Fibroblast of lung (primary cell): ENCODE data around the gene GPR84. TPM values are rescaled to one million over a fixed set of nuclear protein-coding genes. Genes with fewer than 3 reads are reported as not detected.

Experiments
- DNase-seq, 2 donors: peaks; one replicate each; pipeline versions ENCODE4 v3.0.0 to v3.0.0-alpha.2; 2010; ENCODE audit warnings: low read depth in 2 of 2
- H2AFZ ChIP-seq: 2 replicates; pipeline ENCODE4 v1.5.1; 2012; ENCODE audit warnings: low read length, control low read depth, inconsistent platforms
- H3K27ac ChIP-seq: 2 replicates; pipeline ENCODE4 v1.5.1; 2011; ENCODE audit warnings: low read length, control low read depth; ENCODE audit not compliant: insufficient read depth
- H3K27me3 ChIP-seq: 2 replicates; pipeline ENCODE4 v1.5.1; 2011; ENCODE audit warnings: mild to moderate bottlenecking, low read length; ENCODE audit not compliant: control insufficient read depth, insufficient read depth
- H3K36me3 ChIP-seq: 2 replicates; pipeline ENCODE4 v1.5.1; 2011; ENCODE audit warnings: low read length; ENCODE audit not compliant: control insufficient read depth, insufficient read depth
- H3K4me1 ChIP-seq: 2 replicates; pipeline ENCODE4 v1.5.1; 2011; ENCODE audit warnings: low read length; ENCODE audit not compliant: control insufficient read depth, insufficient read depth; ENCODE audit errors: extremely low read depth
- H3K4me2 ChIP-seq: 2 replicates; pipeline ENCODE4 v1.5.1; 2011; ENCODE audit warnings: low read length, control low read depth; ENCODE audit not compliant: insufficient read depth; ENCODE audit errors: extremely low read depth
- H3K4me3 ChIP-seq, 4 experiments: fragments of 200-600 bp in 1 of 4; sonication (generic) in 1 of 4; replicated peaks in 1 of 4; 2 replicates each; pipeline ENCODE4 v1.5.1; 2011 to 2016; ENCODE audit warnings: low read length in 4 of 4, low read depth in 3 of 4, mild to moderate bottlenecking in 3 of 4, control low read depth in 2 of 4, inconsistent platforms in 1 of 4, mixed read lengths in 1 of 4; ENCODE audit not compliant: insufficient read depth in 1 of 4; ENCODE audit errors: control extremely low read depth in 1 of 4
- H3K79me2 ChIP-seq: 2 replicates; pipeline ENCODE4 v1.5.1; 2012; ENCODE audit warnings: mild to moderate bottlenecking, low read length, inconsistent platforms; ENCODE audit not compliant: control insufficient read depth, insufficient read depth
- H3K9ac ChIP-seq: 2 replicates; pipeline ENCODE4 v1.5.1; 2011; ENCODE audit warnings: mild to moderate bottlenecking, low read length, control low read depth; ENCODE audit not compliant: insufficient read depth
- H3K9me3 ChIP-seq: 2 replicates; pipeline ENCODE4 v1.5.1; 2012; ENCODE audit warnings: low read depth, low read length; ENCODE audit not compliant: control insufficient read depth, insufficient read depth
- H4K20me1 ChIP-seq: 2 replicates; pipeline ENCODE4 v1.5.1; 2011; ENCODE audit warnings: low read length; ENCODE audit not compliant: control insufficient read depth, insufficient read depth; ENCODE audit errors: extremely low read depth
- EZH2 ChIP-seq: IDR thresholded peaks from 2 replicates; pipeline ENCODE4 v1.5.1; 2012; ENCODE audit warnings: low read length, control low read depth, mild to moderate bottlenecking; ENCODE audit errors: missing control alignments
- polyA plus RNA-seq, 2 donors: library from polyadenylated mRNA; depleted of rRNA in 1 of 2; stranded (reverse) in 1 of 2; unstranded in 1 of 2; fragments of >200 nt; gene quantifications; 2 replicates each; pipeline ENCODE4 v1.2.1, GENCODE V29; 2011 to 2012; ENCODE audit warnings: missing spikeins in 1 of 2
- total RNA-seq: library from RNA; depleted of rRNA; stranded (reverse); fragments of >200 nt; gene quantifications from 2 replicates; pipeline ENCODE4 v1.2.1, GENCODE V29; 2014
- TF ChIP-seq, protein P1 (sequence below), 2 donors: IDR thresholded peaks in 1 of 2; conservative IDR thresholded peaks in 1 of 2; 1 replicate in 1 of 2; 2 replicates in 1 of 2; pipeline ENCODE4 v1.5.1; 2011 to 2012; ENCODE audit warnings: low read length in 2 of 2, control low read depth in 1 of 2, inconsistent platforms in 1 of 2, low read depth in 1 of 2, mild to moderate bottlenecking in 1 of 2

GPR84 gene
- total and polyA plus RNA-seq, 2 donors (not counting 1 experiment from before 2014, with no cell fraction given) = 0.03 TPM; not detected in 1

DNA sequence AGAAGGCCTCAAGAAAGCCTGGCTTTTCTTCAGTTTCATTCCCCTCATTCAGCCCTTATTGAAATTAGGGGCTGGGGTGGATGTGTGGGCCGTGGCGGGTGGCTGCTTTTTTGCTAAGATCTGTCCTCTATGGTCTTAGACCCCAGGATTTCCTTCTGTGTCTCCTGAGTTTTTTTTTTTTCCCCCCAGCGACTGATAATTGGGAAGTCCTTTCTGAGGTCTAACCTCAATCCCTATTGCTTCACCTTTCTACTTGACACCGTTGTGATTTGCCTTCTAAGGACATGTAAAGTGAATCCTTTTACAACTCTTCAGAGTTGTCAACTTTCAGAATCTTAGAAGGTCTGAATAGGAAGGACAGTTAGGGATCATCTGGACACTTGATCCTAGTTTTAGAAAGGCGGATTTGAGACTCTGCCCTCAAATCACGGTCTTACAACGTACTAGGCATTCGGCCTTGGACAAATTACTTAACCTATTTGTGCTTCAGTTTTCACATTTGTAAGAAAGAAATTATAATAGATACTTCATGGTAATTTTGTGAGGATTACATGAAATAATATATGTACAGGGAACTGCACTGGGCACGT lies 4.4 kb downstream of the GPR84 start:
- Histone ChIP-seq H2AFZ (peak overlapping the region; percentile 73), H3K4me2 (peak overlapping the region; percentile 99), H3K79me2 (no peaks in the 10 kb centered on the region), H3K36me3 (no peaks in the 10 kb centered on the region), H3K9ac (peak overlapping the region; percentile 56), H3K4me3 (peak overlapping the region in 3 of 4 experiments; percentile 27 to 56 (median 54)), H4K20me1 (no peaks in the 10 kb centered on the region), H3K27ac (peak overlapping the region; percentile 91), H3K27me3 (no peaks in the 10 kb centered on the region), H3K9me3 (no peaks in the 10 kb centered on the region), H3K4me1 (peaks cover 15% of the 10 kb centered on the region)
- DNase-seq = no peak
- TF ChIP-seq EZH2 = no peak
- TF ChIP-seq, protein P1, sequence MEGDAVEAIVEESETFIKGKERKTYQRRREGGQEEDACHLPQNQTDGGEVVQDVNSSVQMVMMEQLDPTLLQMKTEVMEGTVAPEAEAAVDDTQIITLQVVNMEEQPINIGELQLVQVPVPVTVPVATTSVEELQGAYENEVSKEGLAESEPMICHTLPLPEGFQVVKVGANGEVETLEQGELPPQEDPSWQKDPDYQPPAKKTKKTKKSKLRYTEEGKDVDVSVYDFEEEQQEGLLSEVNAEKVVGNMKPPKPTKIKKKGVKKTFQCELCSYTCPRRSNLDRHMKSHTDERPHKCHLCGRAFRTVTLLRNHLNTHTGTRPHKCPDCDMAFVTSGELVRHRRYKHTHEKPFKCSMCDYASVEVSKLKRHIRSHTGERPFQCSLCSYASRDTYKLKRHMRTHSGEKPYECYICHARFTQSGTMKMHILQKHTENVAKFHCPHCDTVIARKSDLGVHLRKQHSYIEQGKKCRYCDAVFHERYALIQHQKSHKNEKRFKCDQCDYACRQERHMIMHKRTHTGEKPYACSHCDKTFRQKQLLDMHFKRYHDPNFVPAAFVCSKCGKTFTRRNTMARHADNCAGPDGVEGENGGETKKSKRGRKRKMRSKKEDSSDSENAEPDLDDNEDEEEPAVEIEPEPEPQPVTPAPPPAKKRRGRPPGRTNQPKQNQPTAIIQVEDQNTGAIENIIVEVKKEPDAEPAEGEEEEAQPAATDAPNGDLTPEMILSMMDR (conservative IDR thresholded peaks at IDR 0.05 in 1 of 2, IDR thresholded peaks at IDR 0.05 in 1 of 2; ENCODE audit: low read depth in 1 of 2, low read length in 2 of 2) = no peak

DNA sequence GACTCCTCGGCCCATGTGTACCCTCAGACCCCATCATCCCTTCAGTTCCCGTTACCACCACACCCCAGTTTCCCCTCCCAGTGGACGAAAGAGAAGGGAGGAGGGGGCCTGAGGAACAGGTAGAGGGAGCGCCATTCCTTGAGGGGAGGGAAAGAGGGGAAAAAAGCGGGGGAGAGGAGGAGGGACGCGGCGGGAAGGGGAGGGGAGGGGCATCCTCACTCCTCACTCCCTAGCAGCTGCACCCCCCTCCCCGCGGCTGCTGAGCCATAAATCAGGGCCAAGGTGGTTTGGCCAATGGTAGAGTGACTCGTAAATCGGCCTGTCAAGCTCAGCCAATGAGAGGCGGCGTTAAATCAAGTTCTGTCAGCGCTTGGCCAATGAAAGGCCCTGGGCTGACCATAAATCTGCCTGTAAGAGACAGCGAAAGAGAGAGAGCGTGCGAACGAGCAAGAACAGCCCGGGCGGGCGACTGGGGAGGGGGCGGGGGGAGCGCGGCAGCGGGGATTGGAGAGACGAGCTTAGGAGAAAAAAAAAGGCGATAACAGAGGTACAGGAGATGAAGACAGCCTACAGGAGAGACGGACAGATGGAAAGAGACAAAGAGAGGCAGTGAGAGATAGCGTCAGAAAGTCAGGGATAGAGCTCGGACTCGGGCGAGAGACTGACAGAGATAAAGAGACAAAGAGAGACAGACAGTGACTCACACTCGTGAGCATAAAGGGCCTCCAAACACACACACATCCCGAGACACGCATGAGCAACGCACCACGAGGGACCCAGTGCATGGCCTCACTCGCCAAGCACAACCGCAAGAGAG lies 5.1 kb downstream of the GPR84 start:
- Histone ChIP-seq H3K9ac (peak overlapping the region; percentile 82), H3K27me3 (no peaks in the 10 kb centered on the region), H3K79me2 (no peaks in the 10 kb centered on the region), H3K27ac (peak overlapping the region; percentile 91), H4K20me1 (no peaks in the 10 kb centered on the region), H3K4me3 (peak overlapping the region; percentile 54 to 68 (median 66)), H3K9me3 (no peaks in the 10 kb centered on the region), H3K36me3 (no peaks in the 10 kb centered on the region), H3K4me1 (peaks cover 15% of the 10 kb centered on the region), H3K4me2 (peak overlapping the region; percentile 99), H2AFZ (peak overlapping the region; percentile 82)
- no peak for TF ChIP-seq EZH2
- TF ChIP-seq, protein P1 (conservative IDR thresholded peaks at IDR 0.05 in 1 of 2, IDR thresholded peaks at IDR 0.05 in 1 of 2; ENCODE audit: low read depth in 1 of 2, low read length in 2 of 2) = no peak
- DNase-seq = peak; percentile 100

DNA sequence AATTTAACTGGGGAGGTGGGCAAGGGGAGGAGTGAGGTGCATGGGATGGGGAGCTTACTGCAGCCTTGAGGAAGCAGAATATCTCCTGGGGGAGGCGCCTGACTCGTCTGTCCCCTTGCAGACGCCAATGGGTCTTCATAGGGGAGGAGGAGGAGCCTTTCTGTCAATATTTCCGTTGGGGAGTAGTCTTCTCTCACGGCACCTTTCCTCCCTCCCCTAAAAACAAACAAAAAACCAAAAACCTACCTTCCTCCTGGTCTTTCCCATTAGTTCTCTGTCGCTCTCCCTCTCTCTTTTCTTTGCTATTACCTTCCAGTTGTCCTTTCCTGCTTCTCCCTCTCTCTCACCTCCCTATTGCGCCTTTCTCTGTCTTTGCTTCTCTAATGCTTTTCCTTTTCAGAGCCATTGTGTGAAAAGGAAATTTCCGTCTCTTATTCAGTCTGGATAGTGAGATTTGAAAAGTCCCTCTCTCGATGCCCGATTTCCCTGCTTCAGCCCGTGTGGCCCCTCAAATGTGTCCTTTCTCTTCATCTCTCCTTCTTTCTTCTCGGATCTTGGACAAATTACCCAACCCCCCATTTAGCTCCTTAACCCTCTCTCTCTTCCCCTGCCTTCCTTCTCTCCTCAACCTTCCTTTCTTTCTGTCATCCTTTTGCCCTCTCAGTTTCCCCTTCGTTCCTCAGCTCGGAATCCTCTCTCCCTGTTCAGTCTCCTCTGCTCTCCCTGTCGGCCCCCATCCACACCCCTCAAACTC lies 5.9 kb downstream of the GPR84 start:
- TF ChIP-seq, protein P1 (conservative IDR thresholded peaks at IDR 0.05 in 1 of 2, IDR thresholded peaks at IDR 0.05 in 1 of 2; ENCODE audit: low read depth in 1 of 2, low read length in 2 of 2) = no peak
- TF ChIP-seq EZH2 = no peak
- peak overlapping the region; percentile 54 to 68 (median 66) for H3K4me3 ChIP-seq
- H3K27me3 ChIP-seq = no peaks in the 10 kb centered on the region
- H3K79me2 ChIP-seq = no peaks in the 10 kb centered on the region
- peak overlapping the region; percentile 99 for H3K4me2 ChIP-seq
- no peaks in the 10 kb centered on the region for H4K20me1 ChIP-seq
- H2AFZ ChIP-seq = peak overlapping the region; percentile 82
- peak overlapping the region; percentile 91 for H3K27ac ChIP-seq
- no peaks in the 10 kb centered on the region for H3K9me3 ChIP-seq
- H3K9ac ChIP-seq = peak overlapping the region; percentile 82
- peaks cover 19% of the 10 kb centered on the region for H3K4me1 ChIP-seq
- H3K36me3 ChIP-seq = no peaks in the 10 kb centered on the region
- peak in 1 of 2 donors; percentile 49 for DNase-seq
